GM21528 (cell line): ENCODE results near the gene LRMDA.

ENCODE experiments used
- ATAC-seq: cut with Tn5 transposase; IDR thresholded peaks from one replicate; pipeline ENCODE4 v1.9.1; 2021; ENCODE audit warnings: mild to moderate bottlenecking, moderate library complexity; ENCODE audit not compliant: unreplicated experiment, low FRiP score

Gene LRMDA

DNA sequence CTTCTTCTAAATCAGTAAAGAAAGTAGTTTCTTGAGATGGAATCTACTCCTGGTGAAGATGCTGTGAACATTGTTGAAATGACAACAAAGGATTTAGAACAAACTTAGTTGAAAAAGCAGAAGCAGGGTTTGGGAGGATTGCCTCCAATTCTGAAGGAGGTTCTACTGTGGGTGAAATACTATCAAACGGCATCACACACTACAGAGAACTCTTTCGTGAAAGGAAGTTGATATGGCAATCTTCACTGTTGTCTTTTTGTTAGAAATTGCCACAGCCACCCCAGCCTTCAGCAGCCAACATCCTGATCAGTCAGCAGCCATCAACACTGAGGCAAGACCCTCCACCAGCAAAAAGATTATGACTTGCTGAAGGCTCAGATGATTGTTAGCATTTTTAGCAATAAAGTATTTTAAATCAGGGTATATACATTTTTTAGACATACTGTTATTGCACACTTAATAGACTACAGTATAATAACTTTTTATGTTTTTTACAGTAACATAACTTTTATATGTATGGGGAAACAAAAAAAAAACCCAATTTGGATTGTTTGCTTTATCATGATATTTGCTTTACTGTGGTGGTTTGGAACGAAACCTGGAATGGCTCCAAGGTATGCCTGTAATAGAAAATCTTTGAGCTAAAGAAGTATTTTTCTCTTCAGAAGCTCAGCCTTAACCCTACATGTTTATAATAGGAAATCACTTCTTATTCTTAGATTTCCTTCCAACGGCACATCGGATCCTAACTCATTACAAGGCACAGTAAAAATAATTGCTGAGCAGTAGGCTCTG is 257.3 kb downstream of the LRMDA start:
- ATAC-seq: no peak

DNA sequence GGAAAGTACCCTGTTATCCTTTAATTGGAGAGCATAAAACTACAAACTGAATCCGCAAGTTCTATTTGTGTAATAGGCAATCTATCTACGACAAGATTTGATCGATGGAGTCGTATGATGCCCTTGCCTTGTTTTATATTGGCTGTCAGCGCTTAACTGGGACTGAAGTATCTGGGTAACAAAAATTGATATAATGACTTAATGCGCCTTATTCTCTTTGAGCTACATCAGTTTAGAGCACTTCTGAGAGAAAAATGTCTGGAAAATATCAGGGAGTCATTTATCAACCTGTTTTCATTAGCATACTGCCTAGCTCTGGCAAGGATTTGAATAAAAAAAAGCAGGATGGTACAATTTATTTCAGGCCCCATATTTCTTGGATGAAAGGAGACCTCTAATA is 262.1 kb downstream of the LRMDA start:
- no peak for ATAC-seq

DNA sequence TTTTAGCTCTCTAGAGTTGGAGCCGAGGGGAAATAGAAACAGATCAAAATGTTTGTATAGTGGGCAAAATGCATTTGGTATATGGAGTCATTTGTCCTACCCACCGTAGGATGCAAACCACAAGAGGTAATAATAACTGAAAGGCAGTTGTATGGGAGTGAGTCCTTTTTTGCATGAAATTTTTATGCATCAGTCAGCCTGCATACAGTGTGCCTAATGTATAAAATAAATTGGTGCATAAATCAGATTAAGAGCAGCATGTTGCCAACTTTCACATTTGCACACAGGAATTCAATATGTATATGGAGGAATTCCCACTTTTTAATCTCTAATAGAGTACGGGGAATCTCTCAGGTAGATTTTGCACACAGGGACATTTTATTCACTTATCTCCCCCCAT is 262.8 kb downstream of the LRMDA start:
- ATAC-seq: no peak

DNA sequence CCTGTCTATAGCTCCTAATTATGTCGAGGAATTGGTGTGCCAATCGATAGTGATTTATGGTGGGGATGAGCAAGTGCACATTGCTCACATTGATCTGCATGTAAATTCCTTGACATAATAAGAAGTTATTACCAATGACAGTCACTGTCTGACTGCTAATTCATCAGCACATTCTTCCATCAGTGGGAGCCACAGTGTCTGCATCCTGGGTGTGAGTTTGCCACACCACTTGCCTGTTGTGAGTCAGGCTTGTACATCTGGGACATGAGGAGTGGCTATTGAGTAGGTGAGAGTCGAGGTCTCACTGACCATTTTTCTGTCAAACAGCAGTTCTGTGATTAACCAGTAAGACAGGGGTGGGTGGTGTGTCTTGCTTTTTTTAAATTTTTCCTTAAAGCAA is 263.4 kb downstream of the LRMDA start:
- no peak for ATAC-seq

DNA sequence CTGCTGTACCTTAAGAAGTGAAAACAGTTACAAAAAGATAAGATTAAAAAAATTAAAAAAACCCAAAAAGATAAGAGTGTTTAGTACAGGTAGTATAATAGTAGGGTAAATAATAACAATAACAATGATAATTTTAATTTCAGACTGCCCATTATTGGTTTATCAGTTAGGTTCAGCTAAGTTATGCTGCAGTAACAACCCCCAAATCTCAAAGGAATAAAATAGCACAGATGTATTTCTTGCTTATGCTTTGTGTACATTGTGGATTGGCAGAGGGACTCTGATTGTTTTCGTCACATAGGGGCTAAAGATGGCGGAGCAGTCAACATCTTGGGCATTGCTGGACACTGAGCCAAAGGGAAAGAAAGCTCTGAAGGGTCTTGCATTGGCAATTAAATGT is 264.6 kb downstream of the LRMDA start:
- ATAC-seq: no peak

DNA sequence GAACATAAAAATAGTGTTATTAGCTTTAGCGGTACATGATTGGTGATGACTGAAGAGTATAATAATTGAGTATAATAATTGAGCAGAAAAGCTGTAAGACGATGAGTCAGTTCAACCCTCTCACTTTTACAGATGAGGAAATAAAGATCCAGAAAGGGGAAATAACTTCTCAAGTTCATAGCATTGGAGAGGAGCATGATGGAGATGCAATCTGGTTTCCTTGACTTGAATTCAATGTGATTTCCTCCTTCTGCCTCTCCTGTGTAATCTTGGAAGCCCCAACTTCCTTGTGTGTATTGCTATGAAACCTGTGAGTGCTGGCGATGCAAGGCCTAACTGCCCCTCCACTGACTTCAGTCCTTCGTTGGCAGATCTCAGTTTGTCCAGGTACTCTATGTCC is 265.1 kb downstream of the LRMDA start:
- ATAC-seq: no peak

DNA sequence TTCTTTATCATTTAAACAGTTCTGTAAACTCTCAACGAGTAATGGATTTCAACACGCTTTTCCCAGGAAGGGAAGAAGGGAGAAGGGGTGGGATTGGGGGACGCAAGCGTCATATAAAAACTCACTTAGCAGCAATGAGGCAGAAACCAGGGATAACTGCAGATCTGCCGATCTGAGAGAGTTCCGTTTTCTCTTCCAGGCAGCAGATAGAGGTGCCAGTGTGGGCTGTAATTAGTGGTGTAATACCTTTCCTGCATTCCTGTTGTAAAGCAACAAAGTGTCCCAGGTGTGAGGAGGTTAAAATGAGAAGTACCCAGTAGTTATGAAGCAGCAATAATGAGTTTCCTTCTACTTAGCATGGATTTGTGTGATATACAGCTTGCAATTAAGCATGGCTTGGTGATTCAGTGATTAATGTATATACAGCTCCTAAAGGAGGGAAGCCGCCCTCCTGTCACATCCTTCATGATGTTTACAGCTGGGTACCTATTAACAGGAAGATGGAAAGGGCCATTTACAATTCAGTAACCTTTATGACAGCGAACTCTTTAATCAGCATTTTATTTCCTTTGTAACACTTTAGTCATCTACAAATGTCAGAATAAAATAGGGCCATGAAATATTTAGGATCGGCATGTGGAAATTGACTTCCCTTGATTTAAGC is 271.9 kb downstream of the LRMDA start:
- no peak for ATAC-seq

DNA sequence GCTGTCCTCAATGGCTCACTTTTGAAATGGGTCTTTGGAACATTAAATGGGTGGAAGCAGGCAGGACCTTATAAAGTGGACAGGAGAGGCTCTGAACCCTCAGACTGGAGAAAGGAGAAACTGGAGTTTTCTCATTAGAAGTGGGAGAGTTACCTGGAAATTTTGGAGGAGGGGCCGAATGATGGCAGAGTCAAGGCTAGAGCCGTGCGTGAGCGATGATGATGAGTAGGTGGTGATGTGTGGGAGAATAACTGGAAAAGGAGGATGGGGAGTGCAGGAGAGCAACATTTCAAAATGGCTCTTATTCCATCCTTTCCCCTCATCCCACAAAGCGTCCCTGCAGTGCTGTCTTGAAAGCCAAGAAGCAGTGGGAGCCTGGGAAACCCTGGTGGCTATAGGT is 274.0 kb downstream of the LRMDA start:
- no peak for ATAC-seq

DNA sequence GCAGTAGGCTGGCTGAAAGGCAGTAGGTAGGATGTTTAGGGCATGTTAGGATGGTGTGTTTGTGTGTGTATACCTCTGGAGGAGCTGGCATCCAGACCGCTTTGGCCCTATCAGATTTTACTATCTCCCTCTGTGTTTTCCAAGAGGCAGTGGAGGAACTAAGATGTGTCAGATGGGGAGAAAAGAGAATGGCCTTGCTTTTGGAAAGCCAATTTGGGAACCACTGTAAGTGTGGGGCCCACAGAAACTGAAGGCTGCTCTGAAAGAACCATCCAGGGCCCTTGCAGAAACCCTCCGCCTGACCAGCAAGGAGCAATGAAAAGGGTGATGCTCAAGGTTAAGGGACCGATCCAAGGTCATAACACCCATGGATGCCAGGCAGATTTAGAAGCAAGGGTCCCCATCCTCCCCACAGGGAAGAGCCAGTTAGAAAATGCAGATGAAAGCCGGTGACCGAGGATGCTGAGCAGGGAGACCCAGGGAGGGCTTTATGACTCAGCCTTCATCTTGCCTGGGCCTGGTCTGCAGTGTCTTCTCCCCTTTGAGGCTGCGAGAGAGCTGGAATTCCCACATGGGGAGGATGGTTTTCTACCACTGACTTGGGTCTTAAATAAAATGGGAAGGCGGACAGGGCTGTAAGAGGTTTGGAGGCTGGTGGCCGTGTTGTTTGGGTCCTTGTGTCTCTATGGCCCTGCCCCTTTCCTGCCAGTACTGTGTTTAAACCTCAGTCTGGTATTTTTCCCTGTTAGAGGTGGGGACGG is 275.8 kb downstream of the LRMDA start:
- no peak for ATAC-seq

DNA sequence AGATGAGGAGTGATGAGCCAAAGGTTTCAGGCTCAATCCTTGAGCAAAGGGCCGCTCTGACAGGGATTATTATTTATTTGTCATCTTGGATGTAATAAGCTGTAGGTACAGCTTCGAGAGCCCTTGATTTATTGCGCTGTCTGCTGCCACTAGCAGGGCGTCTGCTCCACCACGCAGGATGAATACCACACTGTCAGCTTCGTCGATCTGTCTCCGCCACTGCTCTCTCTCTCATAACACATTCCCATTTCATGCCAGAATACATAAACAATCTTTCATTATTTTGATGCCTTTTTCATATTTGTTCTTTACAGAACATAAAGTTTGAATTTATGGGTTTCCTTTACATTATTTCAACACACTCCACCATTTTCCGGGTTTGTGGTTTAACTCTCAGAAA is 276.6 kb downstream of the LRMDA start:
- ATAC-seq: no peak

DNA sequence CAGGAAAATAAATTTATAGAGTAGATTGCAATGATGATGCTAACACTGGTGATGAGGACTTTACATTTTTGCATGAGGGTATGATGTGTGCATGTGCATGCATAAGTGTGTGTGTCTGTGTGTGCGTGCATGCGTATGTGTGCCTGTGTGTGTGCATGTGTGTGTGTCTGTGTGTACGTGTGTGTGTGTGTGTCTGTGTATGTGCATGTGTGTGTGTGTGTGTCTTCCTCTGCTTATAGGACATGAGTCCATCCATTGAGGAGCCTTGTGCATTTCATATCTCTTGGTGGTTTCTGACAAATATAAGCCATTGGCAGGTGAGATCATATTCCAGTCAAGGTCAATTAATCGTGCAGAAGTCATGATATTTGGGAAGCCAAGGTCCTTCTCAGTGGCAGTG is 277.8 kb downstream of the LRMDA start:
- no peak for ATAC-seq

DNA sequence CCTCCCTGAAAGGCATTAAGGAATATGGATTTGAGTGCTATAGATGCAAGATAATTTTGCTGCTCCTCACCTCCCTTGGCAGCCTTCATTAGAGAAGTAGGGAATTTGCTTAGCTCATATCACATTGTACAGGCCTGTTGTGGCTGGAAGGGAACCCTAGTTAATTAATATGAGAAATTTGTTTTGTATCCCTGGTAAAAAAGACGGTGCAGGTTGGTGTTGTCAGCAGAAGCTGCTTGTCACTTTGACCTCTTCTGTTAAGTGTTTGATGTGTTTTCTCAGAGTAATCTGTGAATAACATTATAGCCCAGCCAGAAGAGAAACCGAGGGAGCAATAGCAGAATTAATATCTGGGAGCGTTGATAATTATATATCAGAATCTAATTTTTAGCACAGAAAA is 278.4 kb downstream of the LRMDA start:
- ATAC-seq: no peak

DNA sequence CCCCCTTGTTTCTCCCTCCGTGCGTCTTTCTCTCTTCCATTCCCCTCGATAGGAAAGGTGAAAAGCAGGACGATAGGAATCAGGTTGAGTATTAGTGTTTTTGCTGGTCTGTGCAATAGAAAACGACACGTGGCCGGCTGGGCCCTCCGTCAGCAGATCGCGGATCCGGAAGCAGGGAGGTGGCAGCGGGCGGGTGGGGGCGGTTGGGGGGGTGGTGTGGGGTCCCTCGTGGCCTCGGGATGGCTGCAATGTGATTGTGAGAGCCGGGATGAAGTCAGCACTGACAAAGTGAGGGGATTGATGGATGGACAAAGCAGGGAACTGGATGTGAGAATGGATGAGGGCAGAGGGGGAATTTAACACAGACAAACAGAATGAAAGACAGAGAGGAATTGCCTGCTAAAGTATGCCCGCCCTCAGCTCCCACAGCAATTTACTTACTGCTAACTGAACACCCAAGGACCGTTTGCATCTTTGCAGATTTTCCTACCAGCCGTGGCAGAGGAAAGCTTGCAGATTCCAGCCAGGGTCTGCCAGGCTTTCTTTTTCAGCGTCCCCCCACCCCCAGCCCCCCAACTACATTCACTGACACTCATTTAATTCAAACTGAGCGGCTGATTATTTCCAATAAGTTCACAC is 280.9 kb downstream of the LRMDA start:
- no peak for ATAC-seq

DNA sequence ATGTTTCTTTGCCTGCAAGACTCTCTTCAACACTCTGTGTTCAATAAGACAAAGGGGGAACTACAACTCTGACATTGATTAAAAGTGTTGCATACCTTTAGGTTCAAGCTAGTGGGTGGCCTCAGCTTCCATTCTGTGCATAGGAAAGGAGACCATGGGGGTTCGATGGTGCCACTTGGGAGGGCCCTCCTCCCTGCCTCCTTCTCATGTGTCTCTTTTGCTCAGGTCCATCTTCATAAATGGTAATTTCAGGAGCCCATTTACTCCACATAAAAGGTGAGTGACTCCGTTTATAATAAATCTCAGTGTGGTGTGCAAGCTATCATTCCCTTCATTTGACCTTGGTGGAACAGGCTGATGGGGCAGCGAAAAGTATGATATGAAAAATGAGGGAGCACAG is 285.1 kb downstream of the LRMDA start:
- no peak for ATAC-seq

DNA sequence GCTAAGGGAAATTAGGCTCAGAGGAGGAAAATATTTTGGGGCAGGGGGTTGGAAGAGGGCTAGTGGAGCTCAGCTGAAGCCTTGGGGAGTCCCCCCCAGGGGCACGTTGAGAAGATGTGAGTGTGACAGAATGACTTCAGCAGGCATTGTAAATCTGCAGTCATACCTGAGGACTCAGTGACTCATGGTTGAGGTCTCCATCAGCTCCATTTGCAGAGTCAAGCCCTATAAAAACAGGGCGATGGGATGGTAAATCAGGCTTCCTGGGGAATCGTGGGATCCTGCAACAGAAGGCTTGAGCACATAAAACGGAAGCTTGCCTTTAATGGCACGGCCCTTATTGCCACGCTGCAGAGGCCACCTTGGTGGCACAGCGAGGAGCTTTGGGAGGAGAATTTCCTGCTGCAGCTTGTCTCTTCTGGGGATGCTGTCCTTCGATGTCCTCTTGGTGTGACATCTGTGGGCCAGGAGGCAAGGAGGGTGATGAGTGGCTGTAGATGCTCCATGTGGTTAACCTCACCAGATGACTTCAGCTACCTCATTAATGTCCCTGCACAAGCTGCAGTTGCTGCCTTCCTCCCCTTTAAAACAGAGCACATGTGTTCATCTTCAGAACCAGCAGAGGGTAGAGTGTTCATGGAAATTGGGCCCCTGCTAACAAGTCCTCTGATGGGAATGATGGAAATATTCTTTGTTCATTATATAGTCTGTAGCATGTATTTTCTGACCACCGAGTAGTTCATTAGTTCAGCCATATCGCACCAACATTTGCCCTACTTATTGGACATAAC is 285.9 kb downstream of the LRMDA start:
- no peak for ATAC-seq

DNA sequence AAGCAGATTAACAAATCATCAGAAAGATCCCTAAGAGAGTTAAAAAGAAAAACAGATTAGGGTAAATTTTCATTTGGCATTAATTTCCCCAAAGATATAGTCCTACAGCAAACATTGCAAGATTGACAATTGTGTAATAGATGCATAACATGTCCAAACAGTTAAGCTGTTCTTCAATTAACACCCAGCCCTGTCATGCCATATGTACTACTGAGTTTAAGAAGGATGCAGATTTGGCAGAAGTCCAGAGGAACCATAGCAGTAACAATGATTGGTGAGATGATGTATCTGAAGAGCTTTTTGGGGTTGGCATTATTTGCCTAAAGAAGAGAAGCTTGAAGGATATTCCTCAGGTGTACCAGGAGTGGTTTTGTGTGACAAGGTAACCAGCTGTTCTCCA is 287.6 kb downstream of the LRMDA start:
- no peak for ATAC-seq

DNA sequence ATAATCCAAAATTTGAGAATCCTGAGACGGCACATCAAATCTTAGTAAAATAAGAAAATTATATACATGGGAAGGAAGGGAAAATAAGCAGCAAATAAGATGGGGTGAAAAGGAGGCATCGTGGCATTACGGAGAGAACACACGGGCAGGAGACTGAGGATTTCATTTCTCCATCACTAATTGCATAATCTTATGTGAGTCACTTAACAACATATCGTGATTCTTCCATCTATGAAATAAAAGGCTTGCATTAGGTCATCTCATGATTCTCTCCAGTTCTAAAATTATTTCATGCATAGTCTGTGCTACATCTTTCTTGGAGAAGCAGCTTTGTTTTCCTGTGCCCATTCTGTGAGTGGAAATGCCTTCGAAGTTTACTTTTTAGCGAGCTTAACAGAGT is 288.7 kb downstream of the LRMDA start:
- ATAC-seq: no peak

DNA sequence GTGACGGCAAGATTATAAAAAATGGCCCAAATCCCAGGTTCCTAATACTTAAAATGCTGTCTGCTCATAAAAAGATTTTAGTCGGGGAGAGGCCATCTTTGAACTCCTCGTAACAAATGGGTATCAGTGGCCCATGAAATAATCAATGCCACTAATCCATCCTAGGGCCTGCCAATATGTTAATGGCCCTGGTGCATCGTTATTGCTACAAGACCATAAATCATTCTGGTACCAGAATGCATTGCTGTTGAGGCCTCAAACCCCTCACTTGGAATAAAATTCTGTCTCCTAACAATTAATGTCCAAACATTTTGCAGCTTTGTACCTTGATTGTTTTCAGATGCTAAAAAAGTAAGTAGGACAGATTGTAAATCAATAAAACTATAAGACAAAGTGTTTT is 290.6 kb downstream of the LRMDA start:
- no peak for ATAC-seq

DNA sequence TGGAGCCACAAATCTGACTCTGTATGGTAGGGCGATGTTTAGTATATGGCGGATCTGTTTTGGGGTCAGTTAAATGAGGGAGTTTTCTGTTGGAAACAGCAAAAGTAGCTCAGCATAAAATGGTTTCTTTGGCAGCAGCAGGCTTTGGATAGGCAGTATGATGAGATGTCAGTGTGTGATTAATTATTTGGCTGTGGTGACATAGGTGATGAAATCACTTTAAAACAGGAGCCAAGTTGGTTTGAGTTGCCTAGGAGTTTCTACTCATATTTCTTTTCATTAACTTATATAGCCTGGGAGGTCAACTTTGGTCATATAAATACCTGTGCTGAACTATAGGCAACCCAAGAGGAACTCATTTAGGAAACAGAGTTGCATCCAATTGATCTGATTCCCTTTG is 291.2 kb downstream of the LRMDA start:
- no peak for ATAC-seq

DNA sequence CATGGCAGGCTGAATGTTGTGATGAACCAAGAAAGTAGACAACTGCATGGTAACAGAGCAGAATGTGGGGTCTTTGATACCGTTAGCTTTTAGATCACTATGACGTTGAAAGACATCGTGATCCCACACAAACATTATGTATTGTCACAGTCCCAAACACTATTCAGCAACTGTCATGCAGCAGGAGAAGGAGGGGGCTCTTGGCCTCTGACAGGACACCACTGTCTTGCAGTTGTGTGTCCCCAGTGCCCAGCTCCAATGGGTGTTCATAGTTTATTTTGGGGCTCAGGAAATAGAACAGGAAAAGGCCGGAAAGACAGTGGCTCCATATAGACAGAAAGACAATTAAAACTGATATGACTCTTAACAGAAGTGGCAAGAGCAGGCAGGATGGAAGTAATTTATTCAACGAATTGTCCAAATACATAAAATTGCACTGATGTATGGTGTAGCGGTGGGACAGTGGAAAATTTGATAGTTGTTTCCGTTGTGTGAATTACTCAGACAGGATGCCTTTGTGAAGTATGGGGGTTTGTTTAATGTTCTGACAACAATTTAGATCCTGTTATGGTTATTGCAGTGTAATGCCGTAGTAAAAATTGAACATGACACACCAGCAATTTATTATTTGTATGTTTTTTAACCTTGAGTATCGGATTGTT is 292.0 kb downstream of the LRMDA start:
- ATAC-seq: no peak
